Measurements from ENCODE around the gene IL17REL. TPM values are rescaled to one million over a fixed set of nuclear protein-coding genes. Genes with fewer than 3 reads are reported as not detected.
A peak's percentile ranks its signal among the peaks of the same experiment; 100 is the strongest.
"Not testable (repeated sequence)": the region's sequence is repeated elsewhere in the genome, so short reads cannot be mapped to it uniquely, and the experiment has no call there.

IL17REL gene
- total RNA-seq, 1 donor from 2014 or later = not detected

GRCh38 chr22:49991907-49992533 is 20.5 kb downstream of the IL17REL start:
- TF ChIP-seq, protein P1, sequence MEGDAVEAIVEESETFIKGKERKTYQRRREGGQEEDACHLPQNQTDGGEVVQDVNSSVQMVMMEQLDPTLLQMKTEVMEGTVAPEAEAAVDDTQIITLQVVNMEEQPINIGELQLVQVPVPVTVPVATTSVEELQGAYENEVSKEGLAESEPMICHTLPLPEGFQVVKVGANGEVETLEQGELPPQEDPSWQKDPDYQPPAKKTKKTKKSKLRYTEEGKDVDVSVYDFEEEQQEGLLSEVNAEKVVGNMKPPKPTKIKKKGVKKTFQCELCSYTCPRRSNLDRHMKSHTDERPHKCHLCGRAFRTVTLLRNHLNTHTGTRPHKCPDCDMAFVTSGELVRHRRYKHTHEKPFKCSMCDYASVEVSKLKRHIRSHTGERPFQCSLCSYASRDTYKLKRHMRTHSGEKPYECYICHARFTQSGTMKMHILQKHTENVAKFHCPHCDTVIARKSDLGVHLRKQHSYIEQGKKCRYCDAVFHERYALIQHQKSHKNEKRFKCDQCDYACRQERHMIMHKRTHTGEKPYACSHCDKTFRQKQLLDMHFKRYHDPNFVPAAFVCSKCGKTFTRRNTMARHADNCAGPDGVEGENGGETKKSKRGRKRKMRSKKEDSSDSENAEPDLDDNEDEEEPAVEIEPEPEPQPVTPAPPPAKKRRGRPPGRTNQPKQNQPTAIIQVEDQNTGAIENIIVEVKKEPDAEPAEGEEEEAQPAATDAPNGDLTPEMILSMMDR (IDR thresholded peaks at IDR 0.05) = no peak
- DNase-seq (ENCODE audit: low spot score in 2 of 2) = no peak
- intact Hi-C loops (cut with DNase I) = no loop called here

GRCh38 chr22:49991167-49991566 is 21.4 kb downstream of the IL17REL start:
- Histone ChIP-seq H3K9me3 (peaks cover 8 to 20% of the 10 kb centered on the region in 2 donors), H3K27ac (no peak overlapping the region), H3K36me3 (no peaks in the 10 kb centered on the region), H3K4me1 (no peaks in the 10 kb centered on the region), H3K27me3 (no peaks in the 10 kb centered on the region), H3K4me3 (no peak overlapping the region)
- TF ChIP-seq, protein P1 (IDR thresholded peaks at IDR 0.05) = no peak
- intact Hi-C loops (cut with DNase I) = no loop called here
- DNase-seq (ENCODE audit: low spot score in 2 of 2) = no peak

More at GRCh38 chr22:49991907-49992533, 20.5 kb downstream of the IL17REL start:
- H3K9me3 ChIP-seq = peaks cover 8 to 15% of the 10 kb centered on the region in 2 donors
- H3K4me3 ChIP-seq = no peak overlapping the region
- no peak overlapping the region for H3K27ac ChIP-seq
- H3K36me3 ChIP-seq = no peaks in the 10 kb centered on the region
- no peaks in the 10 kb centered on the region for H3K4me1 ChIP-seq
- no peaks in the 10 kb centered on the region for H3K27me3 ChIP-seq

DNA sequence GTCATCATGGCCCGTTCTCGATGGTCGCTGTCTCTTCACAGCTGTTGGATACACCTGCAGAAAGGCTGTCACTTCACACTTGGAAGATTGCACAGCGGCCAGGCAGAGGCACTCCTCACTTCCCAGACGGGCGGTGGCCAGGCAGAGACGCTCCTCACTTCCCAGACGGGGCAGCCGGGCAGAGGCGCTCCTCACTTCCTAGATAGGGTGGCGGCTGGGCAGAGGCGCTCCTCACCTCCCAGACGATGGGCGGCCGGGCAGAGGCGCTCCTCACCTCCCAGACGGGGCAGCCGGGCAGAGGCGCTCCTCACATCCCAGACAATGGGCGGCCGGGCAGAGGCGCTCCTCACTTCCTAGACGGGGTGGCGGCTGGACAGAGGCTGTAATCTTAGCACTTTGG is 22.7 kb downstream of the IL17REL start:
- DNase-seq (ENCODE audit: low spot score in 2 of 2); H3K4me1 ChIP-seq; intact Hi-C loops (cut with DNase I); H3K27me3 ChIP-seq; H3K4me3 ChIP-seq; H3K27ac ChIP-seq; H3K36me3 ChIP-seq: not testable (repeated sequence)
- peaks cover 8 to 20% of the 10 kb centered on the region in 2 donors for H3K9me3 ChIP-seq

GRCh38 chr22:49986325-49986724 is 26.2 kb downstream of the IL17REL start:
- Histone ChIP-seq H3K27ac (no peak overlapping the region), H3K4me1 (no peaks in the 10 kb centered on the region), H3K36me3 (no peaks in the 10 kb centered on the region), H3K27me3 (peaks cover 11% of the 10 kb centered on the region), H3K9me3 (peaks cover 5 to 16% of the 10 kb centered on the region in 2 donors), H3K4me3 (no peak overlapping the region)
- intact Hi-C loops (cut with DNase I) = no loop called here
- TF ChIP-seq, protein P1 (IDR thresholded peaks at IDR 0.05) = no peak
- no peak for DNase-seq (ENCODE audit: low spot score in 2 of 2)

- Histone ChIP-seq H3K27ac (no peak overlapping the region), H3K4me1 (no peaks in the 10 kb centered on the region), H3K36me3 (no peaks in the 10 kb centered on the region), H3K9me3 (peaks cover 0 to 13% of the 10 kb centered on the region in 2 donors), H3K4me3 (peak overlapping the region; percentile 24), H3K27me3 (peaks cover 11% of the 10 kb centered on the region)
- DNase-seq (ENCODE audit: low spot score in 2 of 2) = peak in 1 of 2 donors; percentile 53
- intact Hi-C loops (cut with DNase I) = no loop called here
- TF ChIP-seq, protein P1 (IDR thresholded peaks at IDR 0.05) = peak in 1 of 3 experiments; percentile 12
These were observed 29.2 kb downstream of the IL17REL start for GRCh38 chr22:49983148-49984042.

DNA sequence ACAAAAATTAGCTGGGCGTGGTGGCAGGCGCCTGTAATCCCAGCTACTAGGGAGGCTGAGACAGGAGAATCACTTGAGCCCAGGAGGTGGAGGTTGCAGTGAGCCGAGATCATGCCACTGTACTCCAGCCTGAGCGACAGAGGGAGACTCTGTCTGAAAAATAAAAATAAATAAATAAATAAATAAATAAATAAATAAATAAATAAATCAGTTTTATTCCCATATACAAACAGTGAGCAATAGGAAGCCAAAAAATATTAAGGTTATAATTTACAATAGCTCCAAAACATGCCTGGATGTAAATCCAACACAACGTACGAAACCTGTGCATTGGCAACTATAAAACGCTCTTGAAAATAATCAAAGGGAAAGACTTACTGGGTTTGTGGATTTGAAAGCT is 30.8 kb downstream of the IL17REL start:
- Histone ChIP-seq H3K9me3 (peaks cover 0 to 13% of the 10 kb centered on the region in 2 donors), H3K27me3 (peaks cover 11% of the 10 kb centered on the region)
- H3K4me3 ChIP-seq; H3K4me1 ChIP-seq; DNase-seq (ENCODE audit: low spot score in 2 of 2); H3K27ac ChIP-seq; H3K36me3 ChIP-seq; intact Hi-C loops (cut with DNase I): not testable (repeated sequence)

Measured in ascending aorta (tissue), 2 donors.